GM12892 (cell line): ENCODE data around the gene ZFHX3.

Experiments
- POLR2A ChIP-seq: IDR thresholded peaks from 2 replicates; pipeline ENCODE4 v1.6.1; 2011; ENCODE audit warnings: low read depth, low read length, control low read depth
- POLR2AphosphoS5 ChIP-seq: IDR thresholded peaks from 2 replicates; pipeline ENCODE4 v1.6.1; 2011; ENCODE audit warnings: low read depth, low read length, control low read depth

- no peak for TF ChIP-seq POLR2AphosphoS5
- no peak for TF ChIP-seq POLR2A
These were observed 213.4 kb downstream of the ZFHX3 start for GRCh38 chr16:72834499-72834898.
